ENCODE results near the gene XYLT1. TPM values are rescaled to one million over a fixed set of nuclear protein-coding genes. Genes with fewer than 3 reads are reported as not detected.

The XYLT1 gene
- total and polyA plus RNA-seq, 2 of the 13 experiments (the other 11 are each of a cell fraction or from before 2014, with no cell fraction given): not detected

GRCh38 chr16:17465460-17465859 lies 5.3 kb downstream of the XYLT1 start:
- FAIRE-seq: no peak
- no peak for DNase-seq (ENCODE audit: low spot score)
- no peak for ATAC-seq
- TF ChIP-seq ZNF513 (CRISPR knock-in tag; conservative IDR thresholded peaks at IDR 0.05) (no peak), ZNF44 (CRISPR knock-in tag; IDR thresholded peaks at IDR 0.05) (no peak), THAP9 (CRISPR knock-in tag; IDR thresholded peaks at IDR 0.05; ENCODE audit: borderline replicate concordance) (no peak), ZBTB49 (CRISPR knock-in tag; IDR thresholded peaks at IDR 0.05; ENCODE audit: borderline replicate concordance) (no peak), ARID2 (CRISPR knock-in tag; IDR thresholded peaks at IDR 0.05; ENCODE audit: borderline replicate concordance) (no peak), PRDM4 (CRISPR knock-in tag; IDR thresholded peaks at IDR 0.05; ENCODE audit: borderline replicate concordance) (no peak)
- Histone ChIP-seq H3K4me3 (replicated peaks in 1 of 3; ENCODE audit: insufficient read depth in 1 of 3, low read depth in 2 of 3, low read length in 3 of 3) (no peak overlapping the region), H3K79me2 (ENCODE audit: insufficient read depth, low read length) (no peaks in the 10 kb centered on the region), H3K4me2 (ENCODE audit: low read depth, low read length) (no peak overlapping the region), H3K36me3 (replicated peaks in 1 of 2; ENCODE audit: control insufficient read depth in 1 of 2, insufficient read depth in 2 of 2, low read length in 2 of 2) (no peaks in the 10 kb centered on the region), H2AFZ (ENCODE audit: low read length) (no peak overlapping the region), H3K4me1 (ENCODE audit: insufficient read depth, low read length) (no peaks in the 10 kb centered on the region), H3K27ac (ENCODE audit: extremely low read length, insufficient read depth, low read length) (no peak overlapping the region), H3K9me3 (ENCODE audit: low read length) (no peaks in the 10 kb centered on the region), H4K20me1 (ENCODE audit: insufficient read depth, low read length) (no peaks in the 10 kb centered on the region; the same call in 1 of the 2 replicates), H3K27me3 (ENCODE audit: control insufficient read depth in 1 of 2, insufficient read depth in 2 of 2, low read length in 2 of 2) (peaks cover 10 to 62% of the 10 kb centered on the region in 2 experiments), H3K9ac (ENCODE audit: insufficient read depth, low read depth, low read length) (no peak overlapping the region)
- POLR2A ChIA-PET: no interaction called here
- WGBS (ENCODE audit: low lambda C conversion rate): 22% methylated on average over 6 of the region's 6 CpGs
- in situ Hi-C loops (cut with HindIII; ENCODE audit: extremely low pct_ligation_motif_present, low pct_unique_long_range_greater_than_20kb): loop anchor here (10.0 to 25.0 kb wide), 2 partner anchors 191 to 603 kb away; no protein-coding TSS in a partner anchor
- CTCF ChIA-PET (ENCODE audit: low intra/inter-chr PET ratio, low total read pairs): no interaction called here
- no TSS peak for BruUV-seq (replicated peaks)
- intact Hi-C loops (cut with micrococcal nuclease; ENCODE audit: unreplicated experiment): no loop called here

Data from HepG2 (cell line).